ENCODE data around the gene MYO1D.

DNA sequence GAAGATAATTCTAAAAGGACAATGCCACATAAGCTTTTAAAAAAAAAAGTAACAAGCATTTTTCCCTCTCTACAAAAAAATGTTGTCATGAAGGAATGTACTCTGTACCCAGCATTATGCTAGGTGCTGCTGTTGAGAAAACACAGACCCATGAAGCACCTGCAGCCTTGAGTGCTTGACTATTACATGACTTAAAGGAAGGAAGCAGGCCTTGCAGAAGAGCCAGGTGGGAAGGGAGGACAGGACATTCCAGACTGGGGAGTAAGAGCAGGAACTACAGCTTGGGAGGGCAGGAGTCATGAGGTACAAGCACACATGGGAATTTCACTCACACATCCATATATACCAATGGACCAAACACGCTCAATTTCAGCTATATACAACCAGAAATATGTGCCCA, 3.8 kb downstream of the MYO1D start:
- TF ChIP-seq SUZ12 (IDR thresholded peaks at IDR 0.05) (no peak), NFRKB (IDR thresholded peaks at IDR 0.05) (no peak), FOXK2 (IDR thresholded peaks at IDR 0.05) (no peak), HDGF (IDR thresholded peaks at IDR 0.05; ENCODE audit: borderline replicate concordance) (no peak), CTBP1 (IDR thresholded peaks at IDR 0.05; ENCODE audit: borderline replicate concordance) (no peak), BHLHE40 (IDR thresholded peaks at IDR 0.05; ENCODE audit: borderline replicate concordance) (no peak), FOXM1 (IDR thresholded peaks at IDR 0.05; ENCODE audit: borderline replicate concordance) (no peak), SP1 (IDR thresholded peaks at IDR 0.05) (no peak), ARNT (IDR thresholded peaks at IDR 0.05) (no peak), LEF1 (IDR thresholded peaks at IDR 0.05; ENCODE audit: borderline replicate concordance) (no peak), TARDBP (IDR thresholded peaks at IDR 0.05) (no peak)
- TF ChIP-seq, protein P1, sequence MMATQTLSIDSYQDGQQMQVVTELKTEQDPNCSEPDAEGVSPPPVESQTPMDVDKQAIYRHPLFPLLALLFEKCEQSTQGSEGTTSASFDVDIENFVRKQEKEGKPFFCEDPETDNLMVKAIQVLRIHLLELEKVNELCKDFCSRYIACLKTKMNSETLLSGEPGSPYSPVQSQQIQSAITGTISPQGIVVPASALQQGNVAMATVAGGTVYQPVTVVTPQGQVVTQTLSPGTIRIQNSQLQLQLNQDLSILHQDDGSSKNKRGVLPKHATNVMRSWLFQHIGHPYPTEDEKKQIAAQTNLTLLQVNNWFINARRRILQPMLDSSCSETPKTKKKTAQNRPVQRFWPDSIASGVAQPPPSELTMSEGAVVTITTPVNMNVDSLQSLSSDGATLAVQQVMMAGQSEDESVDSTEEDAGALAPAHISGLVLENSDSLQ (IDR thresholded peaks at IDR 0.05) = no peak
